SK-N-SH (cell line): ENCODE data around the gene LRP1-AS. TPM values are rescaled to one million over a fixed set of nuclear protein-coding genes. Genes with fewer than 3 reads are reported as not detected.

ENCODE experiments used
- CTCF ChIA-PET: fragments of 300-600, 350-600 bp; formaldehyde crosslinking; extraction: SDS; loops from one replicate; lab custom pipeline; 2021; lab: Yijun Ruan, JAX
- POLR2A ChIA-PET: fragments of 350-600 bp; sonication (Branson Sonifier 250); formaldehyde crosslinking; extraction: SDS; loops from one replicate; lab custom pipeline; 2020; ENCODE audit warnings: antibody characterized with exemption, inconsistent platforms; lab: Yijun Ruan, JAX
- DNase-seq: peaks from one replicate; pipeline ENCODE4 v3.0.0; 2012
- H2AFZ ChIP-seq: fragments of 200-600 bp; sonication (generic); 2 replicates; pipeline ENCODE4 v1.8.1; 2016; ENCODE audit warnings: antibody characterized with exemption, mild to moderate bottlenecking, low read depth
- H3F3A ChIP-seq: fragments of 200-600 bp; sonication (generic); replicated peaks from 2 replicates; pipeline ENCODE3; 2016; ENCODE audit warnings: antibody characterized with exemption, mild to moderate bottlenecking; ENCODE audit not compliant: insufficient read depth
- H3K27ac ChIP-seq, 2 experiments: fragments of 200-500 bp in 1 of 2; fragments of 200-600 bp in 1 of 2; sonication (Bioruptor generic) in 1 of 2; sonication (generic), shearing (Covaris generic) in 1 of 2; 2 replicates each; pipeline versions ENCODE4 v1.5.1 to v1.6.1; 2014 to 2016; ENCODE audit warnings: low read depth in 2 of 2, inconsistent platforms in 1 of 2, low read length in 1 of 2, mild to moderate bottlenecking in 1 of 2, mixed read lengths in 1 of 2
- H3K27me3 ChIP-seq: fragments of 200-600 bp; sonication (generic), shearing (Covaris generic); 2 replicates; pipeline ENCODE4 v1.6.1; 2016; ENCODE audit warnings: mixed run types; ENCODE audit not compliant: insufficient read depth
- H3K36me3 ChIP-seq, 2 experiments: fragments of 200-500 bp in 1 of 2; fragments of 200-600 bp in 1 of 2; sonication (Bioruptor generic) in 1 of 2; sonication (generic) in 1 of 2; replicated peaks in 1 of 2; 2 replicates each; pipeline versions ENCODE3 to v1.5.1; 2014 to 2016; ENCODE audit warnings: low read length in 1 of 2, mild to moderate bottlenecking in 1 of 2; ENCODE audit not compliant: insufficient read depth in 2 of 2, control insufficient read depth in 1 of 2
- H3K4me1 ChIP-seq, 2 experiments: fragments of 200-500 bp in 1 of 2; fragments of 200-600 bp in 1 of 2; sonication (Bioruptor generic) in 1 of 2; sonication (generic), shearing (Covaris generic) in 1 of 2; 2 replicates each; pipeline versions ENCODE4 v1.5.1 to v1.6.1; 2014 to 2016; ENCODE audit warnings: low read depth in 1 of 2, low read length in 1 of 2, mixed run types in 1 of 2; ENCODE audit not compliant: insufficient read depth in 2 of 2, control insufficient read depth in 1 of 2
- H3K4me2 ChIP-seq: fragments of 200-600 bp; sonication (generic), shearing (Covaris generic); 2 replicates; pipeline ENCODE4 v1.6.1; 2017; ENCODE audit warnings: mixed run types
- H3K4me3 ChIP-seq, 2 experiments: fragments of 200-500 bp in 1 of 2; fragments of 200-600 bp in 1 of 2; sonication (Bioruptor generic) in 1 of 2; sonication (generic), shearing (Covaris generic) in 1 of 2; 2 replicates each; pipeline versions ENCODE4 v1.5.1 to v1.8.1; 2014 to 2016; ENCODE audit warnings: low read depth in 2 of 2, inconsistent platforms in 1 of 2, low read length in 1 of 2, mild to moderate bottlenecking in 1 of 2, mixed read lengths in 1 of 2, moderate library complexity in 1 of 2
- H3K79me2 ChIP-seq: fragments of 200-600 bp; sonication (generic); 2 replicates; pipeline ENCODE4 v1.8.1; 2017; ENCODE audit warnings: mild to moderate bottlenecking; ENCODE audit not compliant: insufficient read depth
- H3K9ac ChIP-seq: fragments of 200-600 bp; sonication (generic); 2 replicates; pipeline ENCODE4 v1.6.1; 2017; ENCODE audit warnings: mixed run types
- H3K9me2 ChIP-seq: fragments of 200-600 bp; sonication (generic); 2 replicates; pipeline ENCODE4 v1.6.1; 2017; ENCODE audit warnings: mixed run types
- H3K9me3 ChIP-seq: fragments of 200-600 bp; sonication (generic); 2 replicates; pipeline ENCODE4 v1.6.1; 2017; ENCODE audit warnings: mixed run types, mild to moderate bottlenecking, moderate library complexity
- H4K20me1 ChIP-seq: fragments of 200-600 bp; sonication (generic); 2 replicates; pipeline ENCODE4 v1.6.1; 2017; ENCODE audit warnings: mild to moderate bottlenecking, mixed run types; ENCODE audit not compliant: insufficient read depth
- CHD2 ChIP-seq: fragments of 150-350 bp; IDR thresholded peaks from 2 replicates; pipeline ENCODE4 v1.6.1; 2018; ENCODE audit warnings: low read length; ENCODE audit not compliant: partially characterized antibody
- CTCF ChIP-seq: fragments of 200-600 bp; sonication (generic); IDR thresholded peaks from 2 replicates; pipeline ENCODE4 v1.6.1; 2017; ENCODE audit warnings: antibody characterized with exemption, mild to moderate bottlenecking, moderate library complexity
- EP300 ChIP-seq, 2 experiments: IDR thresholded peaks; 2 replicates each; pipeline versions ENCODE4 v1.4.0 to v1.6.1; 2012; ENCODE audit warnings: borderline replicate concordance in 1 of 2, low read depth in 1 of 2, low read length in 1 of 2
- FOSL2 ChIP-seq: IDR thresholded peaks from 2 replicates; pipeline ENCODE4 v1.4.0; 2012; ENCODE audit warnings: low read depth, mild to moderate bottlenecking, moderate library complexity, borderline replicate concordance
- FOXJ3 ChIP-seq: sonication (generic); formaldehyde crosslinking; IDR thresholded peaks from 2 replicates; pipeline ENCODE4 v1.5.1; 2020; ENCODE audit warnings: mild to moderate bottlenecking, missing genetic modification reagents
- FOXM1 ChIP-seq: IDR thresholded peaks from 2 replicates; pipeline ENCODE4 v1.4.0; 2012; ENCODE audit warnings: low read depth, mild to moderate bottlenecking
- GATA2 ChIP-seq: sonication (generic); formaldehyde crosslinking; IDR thresholded peaks from 2 replicates; pipeline ENCODE4 v1.5.0; 2020; ENCODE audit warnings: mild to moderate bottlenecking, missing genetic modification reagents
- IRF3 ChIP-seq: fragments of 150-350 bp; IDR thresholded peaks from 2 replicates; pipeline ENCODE4 v1.6.1; 2016; ENCODE audit warnings: mild to moderate bottlenecking, low read depth, low read length
- JUND ChIP-seq: IDR thresholded peaks from 2 replicates; pipeline ENCODE4 v1.4.0; 2012
- MEF2A ChIP-seq: IDR thresholded peaks from 2 replicates; pipeline ENCODE4 v1.4.0; 2012; ENCODE audit warnings: low read depth, borderline replicate concordance
- NRF1 ChIP-seq: IDR thresholded peaks from 2 replicates; pipeline ENCODE4 v1.6.1; 2012; ENCODE audit warnings: low read depth, mild to moderate bottlenecking, low read length
- RAD21 ChIP-seq: IDR thresholded peaks from 2 replicates; pipeline ENCODE4 v1.6.1; 2012; ENCODE audit warnings: mild to moderate bottlenecking, low read length
- SMC3 ChIP-seq: IDR thresholded peaks from 2 replicates; pipeline ENCODE4 v1.6.1; 2012; ENCODE audit warnings: low read depth, low read length, improper control_type of control experiment
- TAF1 ChIP-seq: IDR thresholded peaks from 2 replicates; pipeline ENCODE4 v1.6.1; 2012; ENCODE audit warnings: low read depth, mild to moderate bottlenecking, low read length, moderate library complexity, borderline replicate concordance
- TCF12 ChIP-seq: IDR thresholded peaks from 2 replicates; pipeline ENCODE4 v1.4.0; 2012
- TEAD4 ChIP-seq: IDR thresholded peaks from 2 replicates; pipeline ENCODE4 v1.4.0; 2012; ENCODE audit warnings: mild to moderate bottlenecking, borderline replicate concordance; ENCODE audit not compliant: insufficient read depth
- USF2 ChIP-seq: fragments of 150-350 bp; IDR thresholded peaks from 2 replicates; pipeline ENCODE4 v1.6.1; 2017; ENCODE audit warnings: antibody characterized with exemption, low read length, low read depth, borderline replicate concordance
- YY1 ChIP-seq: IDR thresholded peaks from 2 replicates; pipeline ENCODE4 v1.4.0; 2012; ENCODE audit warnings: low read depth, mild to moderate bottlenecking
- ZBTB33 ChIP-seq: IDR thresholded peaks from 2 replicates; pipeline ENCODE4 v1.4.0; 2012; ENCODE audit warnings: low read depth, borderline replicate concordance
- WGBS: methylation state at CpG from one replicate; pipeline ENCODE4 v1.1.6; 2017; ENCODE audit warnings: low lambda C conversion rate; 5-methylcytosine and 5-hydroxymethylcytosine counted together
- polyA plus RNA-seq, 3 experiments: library from polyadenylated mRNA; depleted of rRNA; stranded (reverse); fragments of >200 nt; gene quantifications; 2 replicates each; pipeline ENCODE4 v1.2.3, GENCODE V29; 2012

The LRP1-AS gene
- polyA plus RNA-seq, 1 of the 3 experiments (the other 2 are of a cell fraction) = not detected

GRCh38 chr12:57177354-57177753 is 29.9 kb upstream of the LRP1-AS start:
- Histone ChIP-seq H3K9me2 (no peaks in the 10 kb centered on the region), H3K27me3 (no peaks in the 10 kb centered on the region), H3K9ac (no peak overlapping the region), H3K27ac (no peak overlapping the region), H3K36me3 (peaks cover 24 to 63% of the 10 kb centered on the region in 2 experiments), H2AFZ (no peak overlapping the region), H4K20me1 (0 out of 2 replicates have a peak, but pooled peaks cover 2% of the 10 kb centered on the region), H3K4me2 (no peak overlapping the region), H3K4me1 (peaks cover 0 to 16% of the 10 kb centered on the region in 2 experiments; a peak in 1 of 4 replicates), H3F3A (peaks cover 7% of the 10 kb centered on the region), H3K4me3 (no peak overlapping the region), H3K9me3 (no peaks in the 10 kb centered on the region), H3K79me2 (no peaks in the 10 kb centered on the region)
- 93% methylated on average over 13 of the region's 16 CpGs for WGBS
- no peak for TF ChIP-seq FOSL2
- no peak for DNase-seq
- CTCF ChIA-PET = interaction anchor here (2.9 to 33.3 kb wide), 5 partner anchors 3 to 65 kb away, joined by 40 to 643 read pairs (median 616); partner anchors contain the start of genes LRP1, LRP1-AS and STAT6
- POLR2A ChIA-PET = no interaction called here

- no peak for DNase-seq
These were observed 29.4 kb upstream of the LRP1-AS start for GRCh38 chr12:57176846-57177245.

More at GRCh38 chr12:57176846-57177245, 29.4 kb upstream of the LRP1-AS start:
- Histone ChIP-seq H3K36me3 (peaks cover 24 to 63% of the 10 kb centered on the region in 2 experiments), H3K9me2 (no peaks in the 10 kb centered on the region), H3K9me3 (no peaks in the 10 kb centered on the region), H4K20me1 (0 out of 2 replicates have a peak, but pooled peaks cover 2% of the 10 kb centered on the region), H3K4me3 (no peak overlapping the region), H3K9ac (no peak overlapping the region), H3K4me2 (no peak overlapping the region), H3F3A (peaks cover 4% of the 10 kb centered on the region), H3K4me1 (peaks cover 0 to 16% of the 10 kb centered on the region in 2 experiments; a peak in 1 of 4 replicates), H2AFZ (no peak overlapping the region), H3K27ac (no peak overlapping the region), H3K79me2 (no peaks in the 10 kb centered on the region), H3K27me3 (no peaks in the 10 kb centered on the region)
- no peak for TF ChIP-seq MEF2A
- no peak for TF ChIP-seq NRF1
- TF ChIP-seq USF2 = no peak
- TF ChIP-seq GATA2 (CRISPR knock-in tag) = no peak
- no peak for TF ChIP-seq TAF1
- TF ChIP-seq SMC3 = no peak
- no peak for TF ChIP-seq JUND
- no peak for TF ChIP-seq CHD2
- TF ChIP-seq IRF3 = no peak
- no peak for TF ChIP-seq FOXJ3 (CRISPR knock-in tag)
- TF ChIP-seq YY1 = no peak
- no peak for TF ChIP-seq TCF12
- TF ChIP-seq TEAD4 = no peak
- no peak for TF ChIP-seq RAD21
- no peak for TF ChIP-seq ZBTB33
- no peak for TF ChIP-seq CTCF
- no peak for TF ChIP-seq FOXM1
- no peak for TF ChIP-seq FOSL2
- TF ChIP-seq EP300 (IDR thresholded peaks at IDR 0.05; ENCODE audit: borderline replicate concordance in 1 of 2, low read depth in 1 of 2, low read length in 1 of 2) = no peak
- ChIA-PET CTCF (interaction anchor here (0.8 to 33.3 kb wide), 16 partner anchors 4 to 172 kb away, joined by 3 to 643 read pairs (median 8); partner anchors contain the start of genes LRP1, LRP1-AS, NAB2 and STAT6), POLR2A (interaction anchor here (4.6 kb wide), 1 partner anchor 49 kb away, joined by 23 read pairs; the partner anchor contains the start of gene LRP1)
- WGBS = 69% methylated on average over 4 of the region's 9 CpGs
